HepG2 (cell line): ENCODE results near the gene ADAT3. TPM values are rescaled to one million over a fixed set of nuclear protein-coding genes. Genes with fewer than 3 reads are reported as not detected.

Source experiments
- AHR ChIP-seq: IDR thresholded peaks from 2 replicates; pipeline ENCODE4 v1.6.1; 2018; ENCODE audit warnings: missing genetic modification reagents, missing compliant biosample characterization
- ARHGAP35 ChIP-seq: sonication (generic); formaldehyde crosslinking; IDR thresholded peaks from 2 replicates; pipeline ENCODE4 v1.9.0; 2022; ENCODE audit warnings: mild to moderate bottlenecking, inconsistent platforms, moderate library complexity, missing genetic modification reagents, borderline replicate concordance
- ARNTL ChIP-seq: sonication (generic); formaldehyde crosslinking; IDR thresholded peaks from 2 replicates; pipeline ENCODE4 v1.4.0; 2020; ENCODE audit warnings: mild to moderate bottlenecking, missing genetic modification reagents
- CTCF ChIP-seq: sonication (generic); formaldehyde crosslinking; IDR thresholded peaks from 2 replicates; pipeline ENCODE4 v1.5.0; 2020; ENCODE audit warnings: mild to moderate bottlenecking, missing genetic modification reagents, moderate library complexity
- FOXK2 ChIP-seq: fragments of 450-650 bp; IDR thresholded peaks from 2 replicates; pipeline ENCODE4 v1.6.1; 2016
- FOXP4 ChIP-seq: sonication (generic); formaldehyde crosslinking; IDR thresholded peaks from 2 replicates; pipeline ENCODE4 v1.4.0; 2020; ENCODE audit warnings: missing genetic modification reagents
- GPN1 ChIP-seq: sonication (generic); formaldehyde crosslinking; IDR thresholded peaks from 2 replicates; pipeline ENCODE4 v1.5.1; 2020; ENCODE audit warnings: missing genetic modification reagents, borderline replicate concordance
- HOXA3 ChIP-seq: sonication (generic); formaldehyde crosslinking; IDR thresholded peaks from 2 replicates; pipeline ENCODE4 v1.5.0; 2020; ENCODE audit warnings: missing genetic modification reagents
- IRF2 ChIP-seq: IDR thresholded peaks from 2 replicates; pipeline ENCODE4 v1.6.1; 2018; ENCODE audit warnings: missing genetic modification reagents, missing compliant biosample characterization
- LCORL ChIP-seq, 2 experiments: fragments of 450-650 bp in 1 of 2; sonication (generic) in 1 of 2; formaldehyde crosslinking in 1 of 2; IDR thresholded peaks; 2 replicates each; pipeline versions ENCODE4 v1.5.0 to v1.6.1; 2017 to 2020; ENCODE audit warnings: antibody characterized with exemption in 1 of 2, missing genetic modification reagents in 1 of 2
- NR2F1 ChIP-seq, 2 experiments: fragments of 450-650 bp in 1 of 2; formaldehyde crosslinking in 1 of 2; IDR thresholded peaks; 2 replicates each; pipeline versions ENCODE4 v1.5.0 to v1.6.1; 2016 to 2020; ENCODE audit warnings: mild to moderate bottlenecking in 1 of 2, missing compliant biosample characterization in 1 of 2, missing genetic modification reagents in 1 of 2, moderate library complexity in 1 of 2
- POLR2AphosphoS2 ChIP-seq: IDR thresholded peaks from 2 replicates; pipeline ENCODE4 v1.6.1; 2011; ENCODE audit warnings: low read depth, low read length, improper control_type of control experiment
- SALL1 ChIP-seq: sonication (generic); formaldehyde crosslinking; IDR thresholded peaks from 2 replicates; pipeline ENCODE4 v1.8.0; 2022; ENCODE audit warnings: mild to moderate bottlenecking, missing genetic modification reagents
- STAG1 ChIP-seq: sonication (generic); formaldehyde crosslinking; IDR thresholded peaks from 2 replicates; pipeline ENCODE4 v1.4.0; 2020; ENCODE audit warnings: missing genetic modification reagents
- TBX2 ChIP-seq: sonication (generic); formaldehyde crosslinking; IDR thresholded peaks from 2 replicates; pipeline ENCODE4 v1.5.0; 2020; ENCODE audit warnings: missing genetic modification reagents, mild to moderate bottlenecking, borderline replicate concordance
- ZBTB7B ChIP-seq: sonication (generic); formaldehyde crosslinking; IDR thresholded peaks from 2 replicates; pipeline ENCODE4 v1.4.0; 2020; ENCODE audit warnings: missing genetic modification reagents
- ZKSCAN1 ChIP-seq: fragments of 150-350 bp; IDR thresholded peaks from 2 replicates; pipeline ENCODE4 v1.6.1; 2014; ENCODE audit warnings: low read length
- ZNF121 ChIP-seq: sonication (generic); formaldehyde crosslinking; IDR thresholded peaks from 2 replicates; pipeline ENCODE4 v1.5.0; 2020; ENCODE audit warnings: mild to moderate bottlenecking, missing genetic modification reagents
- ZNF143 ChIP-seq: sonication (generic); formaldehyde crosslinking; IDR thresholded peaks from 2 replicates; pipeline ENCODE4 v1.4.0; 2020; ENCODE audit warnings: missing genetic modification reagents
- ZNF333 ChIP-seq: sonication (generic); formaldehyde crosslinking; IDR thresholded peaks from 2 replicates; pipeline ENCODE4 v1.4.0; 2020; ENCODE audit warnings: mild to moderate bottlenecking, missing genetic modification reagents, borderline replicate concordance
- ZNF609 ChIP-seq: sonication (generic); formaldehyde crosslinking; IDR thresholded peaks from 2 replicates; pipeline ENCODE4 v1.4.0; 2020; ENCODE audit warnings: mild to moderate bottlenecking, missing genetic modification reagents, borderline replicate concordance
- ZSCAN25 ChIP-seq: sonication (generic); formaldehyde crosslinking; IDR thresholded peaks from 2 replicates; pipeline ENCODE4 v1.8.0; 2022; ENCODE audit warnings: mild to moderate bottlenecking, missing genetic modification reagents
- polyA plus RNA-seq, 8 experiments: library from polyadenylated mRNA; depleted of rRNA in 3 of 8; stranded (reverse) in 7 of 8; unstranded in 1 of 8; fragments of >200 nt; fragmentation: Illumina TruSeq in 4 of 8; extraction: Trizol in 4 of 8; gene quantifications; 2 replicates each; pipeline versions ENCODE4 v1.2.1 to v1.2.3, GENCODE V29; 2011 to 2016; ENCODE audit warnings: low read depth in 4 of 8, missing spikeins in 1 of 8, mixed read lengths in 1 of 8; ENCODE audit not compliant: insufficient read depth in 1 of 8
- total RNA-seq, 5 experiments: library from RNA; depleted of rRNA; stranded (reverse); fragments of >200 nt; fragmentation: Illumina TruSeq; extraction: Trizol; gene quantifications; 2 replicates each; pipeline ENCODE4 v1.2.3, GENCODE V29; 2016; ENCODE audit warnings: low read depth in 1 of 5

The ADAT3 gene
- total and polyA plus RNA-seq, 2 of the 13 experiments (the other 11 are each of a cell fraction or from before 2014, with no cell fraction given), result 0.95 to 3.5 TPM

GRCh38 chr19:1929021-1929742 is 24.0 kb downstream of the ADAT3 start (continued):
- TF ChIP-seq ZNF609 (CRISPR knock-in tag) (no peak), FOXP4 (no peak), FOXK2 (no peak), LCORL (IDR thresholded peaks at IDR 0.05) (no peak), LCORL (CRISPR knock-in tag; IDR thresholded peaks at IDR 0.05) (peak; percentile 74), ARNTL (CRISPR knock-in tag) (0 out of 2 replicates have a peak, but pooled peaks have one; percentile 6), ARHGAP35 (CRISPR knock-in tag) (no peak), ZSCAN25 (CRISPR knock-in tag) (peak; percentile 82), IRF2 (0 out of 2 replicates have a peak, but pooled peaks have one; percentile 16), NR2F1 (CRISPR knock-in tag; IDR thresholded peaks at IDR 0.05) (peak in 1 of 2 experiments; percentile 34; a peak in 2 of 4 replicates), SALL1 (CRISPR knock-in tag) (peak; percentile 36; the same call in 1 of the 2 replicates), AHR (CRISPR knock-in tag) (no peak), GPN1 (CRISPR knock-in tag) (no peak), ZNF143 (CRISPR knock-in tag) (no peak), ZKSCAN1 (no peak), POLR2AphosphoS2 (no peak), HOXA3 (peak; percentile 29; the same call in 1 of the 2 replicates), CTCF (peak; percentile 93), ZNF121 (CRISPR knock-in tag) (peak; percentile 57; the same call in 1 of the 2 replicates), ZBTB7B (peak; percentile 82; the same call in 1 of the 2 replicates), ZNF333 (CRISPR knock-in tag) (0 out of 2 replicates have a peak, but pooled peaks have one; percentile 39), TBX2 (CRISPR knock-in tag) (0 out of 2 replicates have a peak, but pooled peaks have one; percentile 17), STAG1 (CRISPR knock-in tag) (peak; percentile 71)
